H1 (cell line): ENCODE measurements around the gene MGAT4D. TPM values are rescaled to one million over a fixed set of nuclear protein-coding genes. Genes with fewer than 3 reads are reported as not detected.

Source experiments
- CTCF ChIA-PET: fragments of 300-600 bp; sonication (Branson Sonifier 250); formaldehyde crosslinking; loops from one replicate; lab custom pipeline; 2021; ENCODE audit not compliant: partially characterized antibody; lab: Charles Lee
- POLR2A ChIA-PET: fragments of 300-600 bp; sonication (Branson Sonifier 250); formaldehyde crosslinking; loops from one replicate; lab custom pipeline; 2021; ENCODE audit warnings: inconsistent platforms; ENCODE audit not compliant: partially characterized antibody; lab: Charles Lee
- DNase-seq, 2 experiments: peaks; one replicate each; pipeline versions ENCODE4 v3.0.0 to v3.0.0-alpha.2; 2010 to 2022; ENCODE audit warnings: low spot score in 2 of 2, low read depth in 1 of 2, mixed read lengths in 1 of 2
- FAIRE-seq: peaks from 2 replicates; lab custom pipeline; 2011; peaks lifted over from hg19 to GRCh38; lab: Jason Lieb, UNC
- H2AFZ ChIP-seq: 2 replicates; pipeline ENCODE4 v1.8.1; 2012; ENCODE audit warnings: low read length, inconsistent platforms
- H2AK5ac ChIP-seq: 2 replicates; pipeline ENCODE4 v1.6.1; 2013; ENCODE audit warnings: low read depth, low read length
- H2BK120ac ChIP-seq: replicated peaks from 2 replicates; pipeline ENCODE3; 2013; ENCODE audit warnings: low read depth, low read length, inconsistent platforms
- H2BK12ac ChIP-seq: 2 replicates; pipeline ENCODE4 v1.6.1; 2013; ENCODE audit warnings: low read depth, low read length
- H2BK15ac ChIP-seq: 2 replicates; pipeline ENCODE4 v1.6.1; 2013; ENCODE audit warnings: low read length
- H2BK20ac ChIP-seq: 2 replicates; pipeline ENCODE4 v1.6.1; 2013; ENCODE audit warnings: low read length
- H2BK5ac ChIP-seq: 2 replicates; pipeline ENCODE4 v1.6.1; 2013; ENCODE audit warnings: low read depth, low read length
- H3K14ac ChIP-seq: 2 replicates; pipeline ENCODE4 v1.6.1; 2013; ENCODE audit warnings: inconsistent platforms; ENCODE audit not compliant: insufficient read length
- H3K18ac ChIP-seq: 2 replicates; pipeline ENCODE4 v1.6.1; 2013; ENCODE audit warnings: low read length; ENCODE audit errors: extremely low read depth
- H3K23ac ChIP-seq: 2 replicates; pipeline ENCODE4 v1.6.1; 2013; ENCODE audit warnings: inconsistent platforms; ENCODE audit not compliant: insufficient read length
- H3K23me2 ChIP-seq: 2 replicates; pipeline ENCODE4 v1.6.1; 2013; ENCODE audit warnings: low read depth, low read length
- H3K27ac ChIP-seq: 2 replicates; pipeline ENCODE4 v1.6.1; 2011; ENCODE audit warnings: low read depth, low read length, inconsistent platforms
- H3K27me3 ChIP-seq, 4 experiments: replicated peaks in 1 of 4; 1 replicate in 1 of 4; 2 replicates in 3 of 4; pipeline versions ENCODE4 v1.6.1 to v1.8.1; 2011 to 2013; ENCODE audit warnings: low read length in 3 of 4, mild to moderate bottlenecking in 3 of 4, inconsistent platforms in 2 of 4, mixed read lengths in 2 of 4, moderate library complexity in 1 of 4; ENCODE audit not compliant: control insufficient read depth in 3 of 4, insufficient read depth in 3 of 4; ENCODE audit errors: extremely low read depth in 1 of 4
- H3K36me3 ChIP-seq, 4 experiments: 2 replicates each; pipeline versions ENCODE4 v1.6.1 to v1.8.1; 2011 to 2013; ENCODE audit warnings: mild to moderate bottlenecking in 4 of 4, low read length in 3 of 4, moderate library complexity in 2 of 4, control low read depth in 1 of 4, inconsistent platforms in 1 of 4; ENCODE audit not compliant: insufficient read depth in 4 of 4, control insufficient read depth in 2 of 4
- H3K4ac ChIP-seq: replicated peaks from 2 replicates; pipeline ENCODE3; 2013; ENCODE audit warnings: low read length, low read depth, mixed read lengths, inconsistent platforms; ENCODE audit not compliant: insufficient read length
- H3K4me1 ChIP-seq, 4 experiments: replicated peaks in 1 of 4; 1 replicate in 1 of 4; 2 replicates in 3 of 4; pipeline versions ENCODE4 v1.6.1 to v1.8.1; 2011 to 2013; ENCODE audit warnings: low read length in 3 of 4, inconsistent platforms in 2 of 4, mixed read lengths in 1 of 4; ENCODE audit not compliant: insufficient read depth in 4 of 4, control insufficient read depth in 3 of 4
- H3K4me2 ChIP-seq, 2 experiments: 2 replicates each; pipeline versions ENCODE4 v1.6.1 to v1.8.1; 2011 to 2013; ENCODE audit warnings: low read depth in 2 of 2, low read length in 2 of 2, control low read depth in 1 of 2, inconsistent platforms in 1 of 2, mild to moderate bottlenecking in 1 of 2; ENCODE audit not compliant: insufficient read depth in 1 of 2
- H3K4me3 ChIP-seq, 4 experiments: fragments of 200-600, 300-600 bp in 1 of 4; sonication (generic), shearing (Covaris generic), sonication (Bioruptor Twin) in 1 of 4; 2 replicates each; pipeline versions ENCODE4 v1.5.1 to v1.8.1; 2011 to 2016; ENCODE audit warnings: low read length in 4 of 4, low read depth in 3 of 4, control low read depth in 2 of 4, inconsistent platforms in 2 of 4, mild to moderate bottlenecking in 2 of 4, mixed read lengths in 1 of 4, moderate library complexity in 1 of 4; ENCODE audit not compliant: insufficient read depth in 2 of 4; ENCODE audit errors: extremely low read depth in 1 of 4
- H3K56ac ChIP-seq: replicated peaks from 2 replicates; pipeline ENCODE3; 2013; ENCODE audit warnings: low read depth, mild to moderate bottlenecking, mixed read lengths, low read length, inconsistent platforms; ENCODE audit not compliant: insufficient read length
- H3K79me1 ChIP-seq: 2 replicates; pipeline ENCODE4 v1.6.1; 2013; ENCODE audit warnings: low read depth, low read length, control low read depth
- H3K79me2 ChIP-seq, 2 experiments: 2 replicates each; pipeline versions ENCODE4 v1.6.1 to v1.8.1; 2012 to 2013; ENCODE audit warnings: low read length in 2 of 2, mild to moderate bottlenecking in 2 of 2, inconsistent platforms in 1 of 2; ENCODE audit not compliant: insufficient read depth in 2 of 2, control insufficient read depth in 1 of 2
- H3K9ac ChIP-seq, 4 experiments: replicated peaks in 1 of 4; 1 replicate in 1 of 4; 2 replicates in 3 of 4; pipeline versions ENCODE4 v1.6.1 to v1.8.1; 2011 to 2013; ENCODE audit warnings: low read depth in 3 of 4, low read length in 3 of 4, control low read depth in 2 of 4, mild to moderate bottlenecking in 2 of 4, moderate library complexity in 2 of 4, inconsistent platforms in 1 of 4; ENCODE audit errors: extremely low read depth in 1 of 4
- H3K9me3 ChIP-seq, 2 experiments: 2 replicates each; pipeline versions ENCODE4 v1.6.1 to v1.8.1; 2012 to 2013; ENCODE audit warnings: mild to moderate bottlenecking in 2 of 2, moderate library complexity in 2 of 2, control low read depth in 1 of 2, inconsistent platforms in 1 of 2, low read depth in 1 of 2, low read length in 1 of 2, mixed read lengths in 1 of 2; ENCODE audit not compliant: insufficient read depth in 2 of 2
- H4K20me1 ChIP-seq, 2 experiments: replicated peaks in 1 of 2; 2 replicates each; pipeline versions ENCODE3 to v1.8.1; 2011 to 2013; ENCODE audit warnings: inconsistent platforms in 2 of 2, low read length in 2 of 2, mild to moderate bottlenecking in 1 of 2; ENCODE audit not compliant: insufficient read depth in 2 of 2, control insufficient read depth in 1 of 2
- H4K5ac ChIP-seq: 2 replicates; pipeline ENCODE4 v1.6.1; 2013; ENCODE audit warnings: low read length, low read depth, mixed read lengths, inconsistent platforms; ENCODE audit not compliant: insufficient read length
- H4K8ac ChIP-seq: 2 replicates; pipeline ENCODE4 v1.8.0; 2013; ENCODE audit warnings: mild to moderate bottlenecking, moderate library complexity, low read length, inconsistent platforms; ENCODE audit not compliant: insufficient read depth; ENCODE audit errors: extremely low read depth
- H4K91ac ChIP-seq: replicated peaks from 2 replicates; pipeline ENCODE3; 2013; ENCODE audit warnings: low read length, mixed read lengths, inconsistent platforms; ENCODE audit not compliant: insufficient read length
- ASH2L ChIP-seq: fragments of 200-600, 300-600 bp; sonication (generic); IDR thresholded peaks from one replicate; pipeline ENCODE4 v1.7.1; 2017; ENCODE audit warnings: low read length
- BACH1 ChIP-seq: IDR thresholded peaks from 2 replicates; pipeline ENCODE4 v1.6.1; 2012; ENCODE audit warnings: low read length, improper control_type of control experiment
- BRCA1 ChIP-seq: IDR thresholded peaks from 2 replicates; pipeline ENCODE4 v1.6.1; 2012; ENCODE audit warnings: low read depth, low read length, improper control_type of control experiment
- CEBPB ChIP-seq: IDR thresholded peaks from 2 replicates; pipeline ENCODE4 v1.6.1; 2012; ENCODE audit warnings: low read depth, low read length
- GABPA ChIP-seq: IDR thresholded peaks from 2 replicates; pipeline ENCODE4 v1.6.1; 2011; ENCODE audit warnings: mild to moderate bottlenecking, low read length, moderate library complexity, borderline replicate concordance; ENCODE audit not compliant: insufficient read depth
- JUN ChIP-seq: IDR thresholded peaks from 2 replicates; pipeline ENCODE4 v1.6.1; 2011; ENCODE audit warnings: low read depth, mild to moderate bottlenecking, improper control_type of control experiment, low read length
- KDM5A ChIP-seq: fragments of 200-600 bp; IDR thresholded peaks from 2 replicates; pipeline ENCODE4 v1.7.1; 2012; ENCODE audit warnings: mild to moderate bottlenecking, low read length, inconsistent platforms, mixed read lengths
- MAFK ChIP-seq: IDR thresholded peaks from 2 replicates; pipeline ENCODE4 v1.6.1; 2012; ENCODE audit warnings: low read depth, mild to moderate bottlenecking, improper control_type of control experiment, low read length
- PHF8 ChIP-seq: fragments of 200-600 bp; sonication (generic); conservative IDR thresholded peaks from 2 replicates; pipeline ENCODE4 v1.7.1; 2012; ENCODE audit warnings: low read depth, mild to moderate bottlenecking, inconsistent platforms, low read length, moderate library complexity
- SAP30 ChIP-seq: fragments of 300-600 bp; sonication (generic); IDR thresholded peaks from 2 replicates; pipeline ENCODE4 v1.7.1; 2012; ENCODE audit warnings: low read length, moderate library complexity, mild to moderate bottlenecking, inconsistent platforms; ENCODE audit not compliant: insufficient read depth, insufficient replicate concordance
- SIRT6 ChIP-seq: IDR thresholded peaks from one replicate; pipeline ENCODE4 v1.7.1; 2012; ENCODE audit warnings: low read length, inconsistent platforms
- SIX5 ChIP-seq: IDR thresholded peaks from 2 replicates; pipeline ENCODE4 v1.6.1; 2011; ENCODE audit warnings: mild to moderate bottlenecking, low read depth, low read length
- SP1 ChIP-seq: IDR thresholded peaks from 2 replicates; pipeline ENCODE4 v1.6.1; 2011; ENCODE audit warnings: low read depth, low read length
- YY1 ChIP-seq: IDR thresholded peaks from 2 replicates; pipeline ENCODE4 v1.6.1; 2011; ENCODE audit warnings: low read depth, mild to moderate bottlenecking, low read length
- WGBS, 2 experiments: shearing (Covaris generic) in 1 of 2; methylation state at CpG; one replicate each; pipeline versions ENCODE4 v1.1.6 to v1.1.7; 2013 to 2015; ENCODE audit warnings: low lambda C conversion rate in 2 of 2, mixed read lengths in 2 of 2, inconsistent platforms in 1 of 2, low coverage in 1 of 2, missing lambda C conversion rate in 1 of 2; ENCODE audit not compliant: insufficient replicate concordance in 2 of 2, insufficient coverage in 1 of 2, insufficient read length in 1 of 2; ENCODE audit errors: extremely low coverage in 1 of 2, missing lambda C conversion rate in 1 of 2; 5-methylcytosine and 5-hydroxymethylcytosine counted together
- polyA plus RNA-seq, 7 experiments: library from polyadenylated mRNA; depleted of rRNA in 3 of 7; stranded (reverse) in 5 of 7; unstranded in 2 of 7; fragments of >200 nt in 5 of 7; fragments of 200-250 nt in 2 of 7; gene quantifications; 1 replicate in 5 of 7; 2 replicates in 1 of 7; 4 replicates in 1 of 7; pipeline versions ENCODE4 v1.2.1 to v1.2.3, GENCODE V29; 2011 to 2013; ENCODE audit warnings: missing spikeins in 2 of 7, mixed read lengths in 2 of 7
- total RNA-seq: library from RNA; stranded (reverse); fragmentation: NEBNext Ultra II Directional; extraction: Animal tissue kit (Norgen Biotek cat#: 25700); gene quantifications from 2 replicates; pipeline ENCODE4 v1.2.1, GENCODE V29; 2021

MGAT4D gene
- total and polyA plus RNA-seq, 2 of the 8 experiments (the other 6 are each of a cell fraction or from before 2014, with no cell fraction given): not detected

GRCh38 chr4:140515423-140515822, 17.3 kb upstream of the MGAT4D start:
- Histone ChIP-seq H3K14ac (no peak overlapping the region), H2BK5ac (no peak overlapping the region), H3K27ac (no peak overlapping the region), H3K23me2 (no peaks in the 10 kb centered on the region), H3K9ac (no peak overlapping the region), H2AFZ (no peak overlapping the region), H3K36me3 (no peaks in the 10 kb centered on the region), H3K56ac (no peak overlapping the region), H3K23ac (no peak overlapping the region), H4K8ac (no peak overlapping the region), H3K18ac (no peak overlapping the region), H2BK15ac (no peak overlapping the region), H4K5ac (no peak overlapping the region), H3K4ac (no peak overlapping the region), H2BK120ac (no peak overlapping the region), H4K91ac (no peak overlapping the region), H3K27me3 (no peaks in the 10 kb centered on the region), H3K4me3 (no peak overlapping the region), H3K4me2 (no peak overlapping the region), H2AK5ac (no peak overlapping the region), H3K79me1 (no peaks in the 10 kb centered on the region), H3K79me2 (no peaks in the 10 kb centered on the region), H2BK12ac (no peak overlapping the region), H2BK20ac (no peak overlapping the region), H3K4me1 (no peaks in the 10 kb centered on the region), H3K9me3 (no peaks in the 10 kb centered on the region), H4K20me1 (no peaks in the 10 kb centered on the region)
- ChIA-PET POLR2A (no interaction called here), CTCF (interaction anchor here (0.7 to 2.3 kb wide), 4 partner anchors 17 to 369 kb away, joined by 3 to 8 read pairs (median 4); no protein-coding TSS in a partner anchor)
- TF ChIP-seq JUN: no peak
- TF ChIP-seq KDM5A: no peak
- TF ChIP-seq CEBPB: no peak
- no peak for TF ChIP-seq SAP30
- TF ChIP-seq MAFK: no peak
- no peak for TF ChIP-seq GABPA
- TF ChIP-seq PHF8: no peak
- no peak for TF ChIP-seq SP1
- TF ChIP-seq BRCA1: no peak
- no peak for TF ChIP-seq YY1
- no peak for TF ChIP-seq BACH1
- no peak for TF ChIP-seq SIX5
- TF ChIP-seq ASH2L: no peak
- no peak for TF ChIP-seq SIRT6
- WGBS, 2 experiments: 88% methylated on average over 1 of the region's 1 CpG; no CpG with 5 or more reads in 1 of the 2 experiments
- FAIRE-seq: no peak
- no peak for DNase-seq
